ENCODE data around the gene CPA1.

CPA1 gene

DNA sequence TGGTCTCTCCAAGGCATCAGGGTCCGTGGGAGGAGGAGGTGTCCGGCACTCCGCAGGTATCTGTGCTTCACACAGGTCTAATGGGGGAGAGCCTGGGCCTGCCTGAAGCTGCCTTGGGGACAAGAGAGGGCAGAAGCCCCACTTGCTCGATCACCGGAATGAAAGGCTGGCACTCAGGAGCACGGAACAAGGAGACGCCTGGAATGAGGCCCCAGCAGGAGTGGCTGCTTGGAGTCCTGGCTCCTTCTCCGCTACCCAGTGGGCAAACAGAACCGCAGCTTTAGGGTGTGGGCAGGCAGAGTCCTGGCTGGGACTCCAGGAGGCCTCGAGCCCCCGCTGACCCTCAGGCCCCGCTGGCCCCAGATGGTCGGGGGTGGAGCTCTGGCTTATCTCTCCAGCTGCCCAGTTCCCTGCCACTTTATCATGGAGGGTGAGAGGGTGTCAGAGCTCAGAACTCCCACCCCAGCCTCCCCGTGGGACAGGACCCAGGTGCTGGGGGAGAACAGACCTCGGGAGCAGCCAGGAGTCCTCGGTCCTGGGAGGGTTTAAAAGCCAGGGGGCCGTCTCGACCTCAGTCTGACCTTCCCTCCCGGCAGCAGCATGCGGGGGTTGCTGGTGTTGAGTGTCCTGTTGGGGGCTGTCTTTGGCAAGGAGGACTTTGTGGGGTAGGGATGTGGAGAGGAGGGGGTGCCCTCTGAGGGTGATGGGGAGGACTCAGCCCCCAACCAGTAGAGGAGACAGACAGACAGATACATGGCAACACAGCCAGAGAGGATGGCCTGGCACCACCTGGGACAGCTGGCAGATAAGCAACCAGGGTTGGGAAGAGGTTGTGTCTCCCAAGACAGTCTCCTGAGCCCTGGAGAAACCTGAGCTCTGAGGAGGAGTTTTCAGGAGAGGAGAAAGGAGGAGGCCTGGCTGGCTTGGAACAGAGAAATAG, at the start of gene CPA1:
Gene CPA1 (plus strand): TSS at position 574 of the 940 bp plus-strand sequence. CDS start 27 bp downstream, at position 601.
- no peak for TF ChIP-seq CTCF (IDR thresholded peaks at IDR 0.05; ENCODE audit: extremely low read depth, insufficient read depth, missing control alignments)
- no peak for DNase-seq (ENCODE audit: low spot score)
- in situ Hi-C loops (cut with MboI; ENCODE audit: low pct_unique_long_range_greater_than_20kb, low sequenced_read_pairs, unreplicated experiment), result no loop called here

- TF ChIP-seq CTCF (IDR thresholded peaks at IDR 0.05; ENCODE audit: extremely low read depth, insufficient read depth, missing control alignments), result no peak
- in situ Hi-C loops (cut with MboI; ENCODE audit: low pct_unique_long_range_greater_than_20kb, low sequenced_read_pairs, unreplicated experiment), result no loop called here
- no peak for DNase-seq (ENCODE audit: low spot score)
Measured at GRCh38 chr7:130332259-130333053, 47.8 kb upstream of the CPA1 start.

GRCh38 chr7:130333832-130334231, 46.5 kb upstream of the CPA1 start:
- in situ Hi-C loops (cut with MboI; ENCODE audit: low pct_unique_long_range_greater_than_20kb, low sequenced_read_pairs, unreplicated experiment), result no loop called here
- TF ChIP-seq CTCF (IDR thresholded peaks at IDR 0.05; ENCODE audit: extremely low read depth, insufficient read depth, missing control alignments), result no peak
- no peak for DNase-seq (ENCODE audit: low spot score)

DNA sequence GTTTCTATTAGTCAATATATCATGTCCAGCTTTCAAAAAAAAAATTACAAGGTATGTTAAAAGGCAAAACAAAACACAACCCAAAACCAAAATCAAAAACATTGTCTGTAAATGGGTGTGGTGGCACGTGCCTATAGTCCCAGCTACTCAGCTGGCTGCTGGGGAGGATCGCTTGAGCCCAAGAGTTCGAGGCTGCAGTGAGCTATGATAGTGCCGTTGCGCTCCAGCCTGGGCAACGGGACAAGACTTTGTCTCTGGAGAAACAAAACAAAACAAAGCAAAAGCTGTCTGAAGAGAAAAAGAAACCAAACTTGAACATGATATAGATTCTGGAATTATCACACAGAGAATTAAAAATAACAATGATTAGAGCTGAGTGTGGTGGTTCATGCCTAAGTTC, 46.0 kb upstream of the CPA1 start:
- TF ChIP-seq CTCF (IDR thresholded peaks at IDR 0.05; ENCODE audit: extremely low read depth, insufficient read depth, missing control alignments), result no peak
- in situ Hi-C loops (cut with MboI; ENCODE audit: low pct_unique_long_range_greater_than_20kb, low sequenced_read_pairs, unreplicated experiment), result no loop called here
- DNase-seq (ENCODE audit: low spot score), result no peak

DNA sequence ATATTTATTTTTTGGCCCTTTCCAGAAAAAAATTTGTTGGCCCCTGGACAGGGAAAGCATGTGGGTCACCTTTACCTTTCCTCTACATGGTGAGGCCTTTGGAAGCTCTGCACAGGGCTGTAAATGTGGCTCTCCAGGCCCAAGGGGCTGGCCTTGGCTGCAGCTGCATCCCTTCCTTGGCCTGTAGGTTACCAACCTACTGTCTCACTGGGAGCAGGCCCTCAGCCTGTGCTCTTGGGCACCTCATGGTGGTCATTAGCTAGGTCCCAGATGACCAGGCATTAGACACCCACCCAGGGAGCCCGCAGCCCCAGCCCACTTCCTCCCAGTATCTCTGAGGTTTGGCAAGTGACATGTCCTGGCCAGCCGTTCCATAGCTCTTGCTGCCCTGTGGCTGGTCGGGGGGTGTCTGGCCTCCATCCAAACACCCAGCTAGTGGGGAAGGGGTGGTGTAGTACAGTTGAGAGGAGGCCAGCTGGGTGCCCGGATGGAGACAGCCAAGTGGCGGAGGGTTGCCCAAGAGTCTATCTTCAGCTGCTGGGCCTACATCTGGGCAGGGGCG, 42.8 kb upstream of the CPA1 start:
- no peak for DNase-seq (ENCODE audit: low spot score)
- no peak for TF ChIP-seq CTCF (IDR thresholded peaks at IDR 0.05; ENCODE audit: extremely low read depth, insufficient read depth, missing control alignments)
- in situ Hi-C loops (cut with MboI; ENCODE audit: low pct_unique_long_range_greater_than_20kb, low sequenced_read_pairs, unreplicated experiment), result no loop called here

DNA sequence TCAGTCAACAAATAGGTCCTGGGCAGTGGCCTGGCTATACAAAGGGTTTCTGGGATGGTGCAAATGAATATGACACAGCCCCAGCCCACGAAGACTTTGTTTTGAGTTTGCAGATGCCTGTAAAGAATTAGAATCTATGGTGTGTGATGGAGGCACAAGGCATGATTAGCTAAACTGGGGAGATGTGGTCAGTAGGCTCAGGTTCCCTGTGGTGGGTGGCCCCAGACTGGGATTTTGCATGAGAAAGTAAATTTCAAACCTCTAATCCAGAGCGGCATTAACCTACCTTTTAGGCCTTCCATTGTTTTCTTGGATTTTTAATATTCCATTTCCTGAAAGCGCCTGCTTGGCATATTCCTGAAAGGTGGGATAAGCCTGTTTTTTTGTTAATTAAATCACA, 42.1 kb upstream of the CPA1 start:
- DNase-seq (ENCODE audit: low spot score), result no peak
- in situ Hi-C loops (cut with MboI; ENCODE audit: low pct_unique_long_range_greater_than_20kb, low sequenced_read_pairs, unreplicated experiment), result no loop called here
- TF ChIP-seq CTCF (IDR thresholded peaks at IDR 0.05; ENCODE audit: extremely low read depth, insufficient read depth, missing control alignments), result no peak

Data from GM13977 (cell line).